GM21528 (cell line): Measurements from ENCODE around the gene EEF1A2.

Source experiments
- ATAC-seq: cut with Tn5 transposase; IDR thresholded peaks from one replicate; pipeline ENCODE4 v1.9.1; 2021; ENCODE audit warnings: mild to moderate bottlenecking, moderate library complexity; ENCODE audit not compliant: unreplicated experiment, low FRiP score

Gene EEF1A2

GRCh38 chr20:63501818-63502670 lies 3.2 kb upstream of the EEF1A2 start:
- no peak for ATAC-seq

- ATAC-seq = no peak
These were observed 2.3 kb upstream of the EEF1A2 start for GRCh38 chr20:63500902-63501817.

DNA sequence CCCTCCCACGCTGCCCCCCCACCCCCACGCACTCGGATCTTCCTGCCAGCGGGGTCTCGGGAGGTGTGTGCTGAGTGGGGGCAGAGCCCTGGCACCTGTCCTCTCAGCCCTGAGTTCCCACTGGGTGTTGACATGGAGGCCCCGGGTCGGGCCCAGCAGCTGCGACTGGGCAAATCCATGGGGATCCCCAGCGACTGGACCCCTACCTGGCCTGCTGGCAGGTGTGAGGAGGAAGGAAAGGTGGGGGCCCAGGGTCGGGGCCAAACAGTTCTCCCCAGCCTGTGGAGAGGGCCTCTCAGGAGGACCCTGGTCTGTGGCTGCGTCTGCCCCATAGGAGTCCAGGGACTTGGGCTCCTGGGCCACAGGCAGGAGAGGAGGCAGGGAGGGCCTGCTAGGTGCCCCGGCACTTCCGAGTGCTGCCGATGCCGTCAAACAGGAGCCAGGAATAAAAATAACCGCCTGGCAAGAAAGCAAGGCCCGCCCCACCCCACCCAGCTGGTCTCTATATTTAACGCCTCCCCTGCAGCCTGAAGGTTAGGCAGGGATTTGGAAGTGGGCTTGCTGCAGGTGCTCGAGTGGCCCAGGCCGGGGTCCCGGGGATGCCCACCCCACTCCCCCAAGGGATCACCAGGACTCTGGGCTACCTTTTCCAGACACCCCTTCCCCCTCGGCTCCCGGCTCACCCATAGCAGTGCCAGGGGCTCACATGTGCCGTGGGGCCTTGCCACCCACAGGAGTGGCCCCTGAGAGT lies 1.4 kb upstream of the EEF1A2 start:
- no peak for ATAC-seq

DNA sequence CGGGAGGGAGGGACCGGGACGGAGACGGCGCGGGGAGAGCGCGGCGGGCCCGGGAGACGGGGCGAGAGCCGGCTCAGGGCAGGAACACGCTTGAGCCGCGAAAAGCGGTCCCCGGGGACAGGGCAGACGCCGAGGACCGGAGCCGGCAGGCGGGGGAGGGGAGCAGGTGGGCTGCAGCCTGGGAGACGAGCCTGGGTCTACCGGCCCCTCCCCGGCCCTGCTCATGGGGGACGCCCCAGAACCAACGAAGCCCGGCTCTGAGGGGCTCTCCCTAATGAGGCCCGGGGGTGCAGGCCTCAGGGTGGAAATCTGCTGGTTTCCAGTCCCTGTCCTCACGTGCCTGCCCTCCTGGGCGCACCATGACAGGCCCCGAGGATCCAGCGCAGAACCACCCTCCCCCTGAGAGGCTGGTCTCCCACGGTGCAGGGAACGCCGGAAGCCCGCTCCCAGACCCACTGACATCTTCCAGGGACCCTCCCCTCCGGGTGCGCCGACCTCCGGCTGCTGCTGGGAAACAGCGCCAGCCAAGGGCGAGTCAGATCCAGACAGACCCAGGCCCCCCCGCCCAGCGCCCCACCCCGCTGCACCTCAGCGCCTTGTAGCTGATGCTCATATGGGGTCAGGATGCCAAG lies 571 bp upstream of the EEF1A2 start:
- ATAC-seq = no peak

GRCh38 chr20:63497946-63498935 lies 642 bp downstream of the EEF1A2 start:
- ATAC-seq = no peak

GRCh38 chr20:63497138-63497945 lies 1.5 kb downstream of the EEF1A2 start:
- ATAC-seq = no peak

GRCh38 chr20:63496596-63497120 lies 2.2 kb downstream of the EEF1A2 start:
- no peak for ATAC-seq

- ATAC-seq = no peak
These were observed 2.9 kb downstream of the EEF1A2 start for GRCh38 chr20:63495741-63496595.

GRCh38 chr20:63495167-63495720 lies 3.6 kb downstream of the EEF1A2 start:
- no peak for ATAC-seq

DNA sequence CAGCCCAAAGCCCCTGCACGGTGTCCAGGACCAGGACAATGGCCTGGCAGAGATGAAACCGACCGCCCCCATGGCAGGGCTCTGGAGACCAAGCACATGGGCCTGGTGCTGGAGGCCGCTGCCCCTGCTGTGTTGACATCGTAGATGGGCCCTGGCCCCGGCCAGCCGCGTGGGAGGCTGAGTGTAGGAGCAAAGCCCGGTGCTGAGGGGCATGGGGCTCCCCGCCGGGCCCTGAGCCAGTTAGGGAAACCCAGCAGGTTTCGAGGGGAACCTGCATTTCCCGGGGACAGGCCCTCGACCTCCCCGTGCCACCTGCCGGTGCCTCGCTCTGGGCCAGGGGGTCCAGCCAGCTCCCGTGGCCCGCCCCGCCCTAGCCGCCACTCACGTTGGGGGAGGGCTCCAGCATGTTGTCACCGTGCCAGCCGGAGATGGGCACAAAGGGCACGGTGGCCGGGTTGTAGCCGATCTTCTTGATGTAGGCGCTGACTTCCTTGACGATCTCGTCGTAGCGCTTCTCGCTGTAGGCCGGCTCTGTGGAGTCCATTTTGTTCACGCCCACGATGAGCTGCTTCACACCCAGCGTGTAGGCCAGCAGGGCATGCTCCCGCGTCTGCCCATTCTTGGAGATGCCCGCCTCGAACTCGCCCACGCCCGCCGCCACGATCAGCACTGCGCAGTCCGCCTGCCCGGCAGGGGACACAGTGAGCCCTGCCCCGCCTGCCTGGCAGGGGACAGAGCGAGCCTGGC lies 4.3 kb downstream of the EEF1A2 start:
- no peak for ATAC-seq

DNA sequence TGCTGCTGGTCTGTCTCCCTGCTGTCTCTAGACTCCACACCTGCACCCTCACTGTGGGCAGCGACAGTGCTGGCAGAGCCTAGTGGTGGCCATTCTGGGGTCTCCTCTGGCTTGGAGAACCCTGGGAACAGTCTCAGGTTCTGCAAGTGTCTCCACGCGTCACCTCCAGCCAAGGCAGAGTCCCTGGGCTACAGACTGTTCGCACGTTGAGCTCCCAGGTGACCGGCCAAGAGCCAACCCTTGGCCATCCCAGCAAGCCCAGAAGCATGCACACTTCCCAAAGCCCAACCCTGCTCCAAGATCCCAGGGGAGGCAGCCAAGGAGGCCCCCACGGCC lies 4.8 kb downstream of the EEF1A2 start:
- no peak for ATAC-seq

GRCh38 chr20:63493563-63494020 lies 5.3 kb downstream of the EEF1A2 start:
- no peak for ATAC-seq

DNA sequence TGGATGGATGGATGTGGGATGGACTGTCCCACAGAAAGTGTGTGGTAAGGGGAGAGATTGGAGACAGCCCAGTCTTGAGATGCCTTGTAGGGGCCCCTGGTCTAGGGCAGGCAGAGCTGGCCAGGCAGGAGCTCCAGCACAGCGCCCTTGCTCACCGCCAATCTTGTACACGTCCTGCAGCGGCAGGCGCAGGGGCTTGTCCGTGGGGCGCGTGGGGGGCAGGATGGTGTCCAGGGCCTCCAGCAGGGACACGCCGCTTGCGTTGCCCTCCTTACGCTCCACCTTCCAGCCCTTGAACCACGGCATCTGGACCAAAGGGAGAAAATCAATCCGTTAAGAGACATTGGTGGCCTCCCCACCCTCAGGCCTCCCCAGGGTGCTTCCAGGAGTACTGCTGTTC lies 5.9 kb downstream of the EEF1A2 start:
- ATAC-seq = no peak

- no peak for ATAC-seq
These were observed 6.4 kb downstream of the EEF1A2 start for GRCh38 chr20:63492518-63492917.

GRCh38 chr20:63491635-63492230 lies 7.2 kb downstream of the EEF1A2 start:
- no peak for ATAC-seq

DNA sequence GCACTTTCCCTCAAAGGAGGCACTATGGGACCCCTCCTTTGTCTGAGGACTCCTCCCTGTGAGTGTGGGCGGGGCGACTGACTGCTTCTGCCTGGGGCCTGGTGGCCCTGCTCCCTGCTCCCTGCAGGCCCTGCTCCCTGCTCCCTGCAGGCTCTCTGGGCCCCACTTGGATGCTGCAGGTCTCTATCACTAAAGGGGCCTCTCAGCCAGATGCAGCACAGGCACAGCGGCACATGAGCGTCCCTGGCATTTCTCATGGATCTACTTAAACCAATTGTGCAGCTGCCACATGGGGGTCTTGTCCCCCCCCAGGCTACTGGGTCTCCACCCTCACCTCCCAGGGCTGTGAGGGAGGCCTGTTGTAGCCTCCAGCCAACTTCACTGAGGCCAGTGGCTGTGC lies 7.8 kb downstream of the EEF1A2 start:
- ATAC-seq = no peak
